Sigmoid colon (tissue), 7 donors: ENCODE data around the gene SH2D1A. TPM values are rescaled to one million over a fixed set of nuclear protein-coding genes. Genes with fewer than 3 reads are reported as not detected.
"Not testable (repeated sequence)": the region's sequence is repeated elsewhere in the genome, so short reads cannot be mapped to it uniquely, and the experiment has no call there.

Experiments
- DNase-seq: peaks from one replicate; pipeline ENCODE4 v3.0.0-alpha.2; 2019
- H3K27ac ChIP-seq, 4 donors: fragments of 200-600 bp; sonication (generic); one replicate each; pipeline ENCODE4 v1.5.1; 2016 to 2019; ENCODE audit warnings: mild to moderate bottlenecking in 1 of 4
- H3K27me3 ChIP-seq, 3 donors: fragments of 200-600 bp; sonication (generic); one replicate each; pipeline ENCODE4 v1.5.1; 2019; ENCODE audit warnings: mild to moderate bottlenecking in 1 of 3
- H3K36me3 ChIP-seq, 4 donors: fragments of 200-600 bp; sonication (generic); one replicate each; pipeline ENCODE4 v1.5.1; 2016 to 2019
- H3K4me1 ChIP-seq, 4 donors: fragments of 200-600 bp; sonication (generic); one replicate each; pipeline ENCODE4 v1.5.1; 2017 to 2019
- H3K4me3 ChIP-seq, 4 donors: fragments of 200-600 bp; sonication (generic); one replicate each; pipeline ENCODE4 v1.5.1; 2017 to 2019; ENCODE audit warnings: mild to moderate bottlenecking in 2 of 4, moderate library complexity in 1 of 4
- H3K9me3 ChIP-seq, 4 donors: fragments of 200-600 bp in 3 of 4; sonication (generic) in 3 of 4; one replicate each; pipeline versions ENCODE4 v1.5.1 to v1.6.1; 2013 to 2019
- EP300 ChIP-seq, 4 donors: sonication (generic); formaldehyde crosslinking; IDR thresholded peaks; one replicate each; pipeline ENCODE4 v1.6.1; 2017; ENCODE audit warnings: antibody characterized with exemption in 4 of 4
- POLR2A ChIP-seq, 2 donors: fragments of 450-650 bp; IDR thresholded peaks; one replicate each; pipeline ENCODE4 v1.6.1; 2016; ENCODE audit warnings: antibody characterized with exemption in 2 of 2, mild to moderate bottlenecking in 2 of 2, moderate library complexity in 2 of 2
- POLR2AphosphoS5 ChIP-seq, 4 donors: sonication (generic); formaldehyde crosslinking; IDR thresholded peaks; one replicate each; pipeline ENCODE4 v1.6.1; 2017; ENCODE audit warnings: antibody characterized with exemption in 4 of 4
- WGBS, 2 donors: extraction: QIAGEN DNeasy Blood & Tissue Kit; methylation state at CpG; one replicate each; pipeline ENCODE4 v1.1.7; 2013; 5-methylcytosine and 5-hydroxymethylcytosine counted together
- intact Hi-C: fragments of 100-400 bp; cut with DNase I; formaldehyde crosslinking; loops from one replicate; pipeline ENCODE4 v1.15.1; 2023
- polyA plus RNA-seq, 3 donors: library from polyadenylated mRNA; stranded (reverse); fragments of 200-250 nt; gene quantifications; one replicate each; pipeline ENCODE4 v1.2.3, GENCODE V29; 2013
- total RNA-seq, 4 donors: library from RNA; depleted of rRNA; stranded (reverse); fragments of >200 nt; gene quantifications; one replicate each; pipeline ENCODE4 v1.1.0, GENCODE V29; 2016
- TF ChIP-seq, protein P1 (sequence below), 4 experiments: fragments of 450-650 bp in 3 of 4; fragments of 200-600 bp in 1 of 4; IDR thresholded peaks; one replicate each; pipeline ENCODE4 v1.5.1; 2016 to 2019; ENCODE audit warnings: antibody characterized with exemption in 4 of 4, mild to moderate bottlenecking in 3 of 4, moderate library complexity in 2 of 4
- donor health status: healthy with polysubstance abuse.
- donor health status: Bipolar disorder and iron deficiency.
- donor health status: healthy.

Gene SH2D1A
- total and polyA plus RNA-seq, 7 donors = 0.14 to 6.5 (median 0.33) TPM; not detected in 2

GRCh38 chrX:124405868-124406267 lies 59.5 kb downstream of the SH2D1A start:
- H3K27ac ChIP-seq = no peak overlapping the region
- no peaks in the 10 kb centered on the region for H3K36me3 ChIP-seq
- no peaks in the 10 kb centered on the region for H3K4me1 ChIP-seq
- no peak overlapping the region for H3K4me3 ChIP-seq
- intact Hi-C loops = no loop called here
- WGBS, 2 donors = 91% methylated on average over 1 of the region's 1 CpG
- H3K27me3 ChIP-seq = no peaks in the 10 kb centered on the region
- TF ChIP-seq POLR2A (IDR thresholded peaks at IDR 0.05) (no peak), POLR2AphosphoS5 (IDR thresholded peaks at IDR 0.05) (no peak), EP300 (IDR thresholded peaks at IDR 0.05) (no peak)
- TF ChIP-seq, protein P1, sequence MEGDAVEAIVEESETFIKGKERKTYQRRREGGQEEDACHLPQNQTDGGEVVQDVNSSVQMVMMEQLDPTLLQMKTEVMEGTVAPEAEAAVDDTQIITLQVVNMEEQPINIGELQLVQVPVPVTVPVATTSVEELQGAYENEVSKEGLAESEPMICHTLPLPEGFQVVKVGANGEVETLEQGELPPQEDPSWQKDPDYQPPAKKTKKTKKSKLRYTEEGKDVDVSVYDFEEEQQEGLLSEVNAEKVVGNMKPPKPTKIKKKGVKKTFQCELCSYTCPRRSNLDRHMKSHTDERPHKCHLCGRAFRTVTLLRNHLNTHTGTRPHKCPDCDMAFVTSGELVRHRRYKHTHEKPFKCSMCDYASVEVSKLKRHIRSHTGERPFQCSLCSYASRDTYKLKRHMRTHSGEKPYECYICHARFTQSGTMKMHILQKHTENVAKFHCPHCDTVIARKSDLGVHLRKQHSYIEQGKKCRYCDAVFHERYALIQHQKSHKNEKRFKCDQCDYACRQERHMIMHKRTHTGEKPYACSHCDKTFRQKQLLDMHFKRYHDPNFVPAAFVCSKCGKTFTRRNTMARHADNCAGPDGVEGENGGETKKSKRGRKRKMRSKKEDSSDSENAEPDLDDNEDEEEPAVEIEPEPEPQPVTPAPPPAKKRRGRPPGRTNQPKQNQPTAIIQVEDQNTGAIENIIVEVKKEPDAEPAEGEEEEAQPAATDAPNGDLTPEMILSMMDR (IDR thresholded peaks at IDR 0.05) = no peak
- DNase-seq = no peak
- H3K9me3 ChIP-seq = no peaks in the 10 kb centered on the region

GRCh38 chrX:124406294-124407014 lies 60.1 kb downstream of the SH2D1A start:
- Histone ChIP-seq H3K4me1 (no peaks in the 10 kb centered on the region), H3K27ac (no peak overlapping the region), H3K36me3 (no peaks in the 10 kb centered on the region), H3K4me3 (no peak overlapping the region), H3K27me3 (no peaks in the 10 kb centered on the region), H3K9me3 (no peaks in the 10 kb centered on the region)
- 22 to 43% methylated on average over 12 of the region's 12 CpGs for WGBS, 2 donors
- DNase-seq = peak; percentile 64
- intact Hi-C loops = no loop called here
- TF ChIP-seq, protein P1 (IDR thresholded peaks at IDR 0.05) = peak in 3 of 4 experiments; percentile 34 to 39 (median 36)
- no peak for TF ChIP-seq EP300 (IDR thresholded peaks at IDR 0.05)

DNA sequence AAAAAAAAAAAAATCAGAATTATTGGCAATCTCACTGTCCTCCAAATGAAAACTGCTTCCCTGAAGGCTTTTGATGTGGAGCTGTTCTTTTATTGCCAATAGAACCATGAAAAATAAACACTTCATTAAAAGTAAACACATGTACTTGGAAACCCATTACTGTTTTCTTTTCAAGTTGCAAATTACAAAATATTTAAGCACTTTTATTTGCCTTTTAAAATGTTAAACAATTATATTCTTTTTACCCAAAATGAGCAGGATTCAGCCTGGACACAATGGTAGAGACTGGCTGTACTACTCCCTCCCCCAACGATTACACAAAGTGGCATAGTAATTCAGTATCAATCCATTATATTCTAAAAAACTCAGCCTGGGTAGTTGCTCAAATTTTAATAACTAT lies 60.9 kb downstream of the SH2D1A start:
- Histone ChIP-seq H3K27ac (no peak overlapping the region), H3K4me3 (no peak overlapping the region), H3K27me3 (no peaks in the 10 kb centered on the region), H3K36me3 (no peaks in the 10 kb centered on the region), H3K9me3 (no peaks in the 10 kb centered on the region), H3K4me1 (no peaks in the 10 kb centered on the region)
- no peak for TF ChIP-seq POLR2AphosphoS5 (IDR thresholded peaks at IDR 0.05)
- TF ChIP-seq POLR2A (IDR thresholded peaks at IDR 0.05) = no peak
- TF ChIP-seq EP300 (IDR thresholded peaks at IDR 0.05) = no peak
- TF ChIP-seq, protein P1 (IDR thresholded peaks at IDR 0.05) = no peak
- 61 to 76% methylated on average over 1 of the region's 1 CpG for WGBS, 2 donors
- no peak for DNase-seq
- intact Hi-C loops = no loop called here

- H3K27me3 ChIP-seq, intact Hi-C loops, DNase-seq, H3K27ac ChIP-seq, H3K36me3 ChIP-seq, H3K4me1 ChIP-seq, H3K4me3 ChIP-seq, H3K9me3 ChIP-seq: not testable (repeated sequence)
- WGBS, 2 donors = 78 to 80% methylated on average over 4 of the region's 6 CpGs
Measured at GRCh38 chrX:124408380-124408779, 62.0 kb downstream of the SH2D1A start.

GRCh38 chrX:124413244-124413643 lies 66.9 kb downstream of the SH2D1A start:
- H3K27ac ChIP-seq = no peak overlapping the region
- intact Hi-C loops = no loop called here
- DNase-seq = no peak
- no peaks in the 10 kb centered on the region for H3K9me3 ChIP-seq
- no peaks in the 10 kb centered on the region for H3K36me3 ChIP-seq
- TF ChIP-seq POLR2AphosphoS5 (IDR thresholded peaks at IDR 0.05) = no peak
- TF ChIP-seq, protein P1 (IDR thresholded peaks at IDR 0.05) = no peak
- TF ChIP-seq POLR2A (IDR thresholded peaks at IDR 0.05) = no peak
- no peak for TF ChIP-seq EP300 (IDR thresholded peaks at IDR 0.05)
- no peaks in the 10 kb centered on the region for H3K27me3 ChIP-seq
- WGBS, 2 donors = 87 to 88% methylated on average over 6 of the region's 6 CpGs
- H3K4me1 ChIP-seq = no peaks in the 10 kb centered on the region
- no peak overlapping the region for H3K4me3 ChIP-seq
